ENCODE measurements around the gene IGF1. TPM values are rescaled to one million over a fixed set of nuclear protein-coding genes. Genes with fewer than 3 reads are reported as not detected.
"Not testable (repeated sequence)": the region's sequence is repeated elsewhere in the genome, so short reads cannot be mapped to it uniquely, and the experiment has no call there.

The IGF1 gene
- polyA plus RNA-seq, 1 donor from 2014 or later = 5.1 TPM

DNA sequence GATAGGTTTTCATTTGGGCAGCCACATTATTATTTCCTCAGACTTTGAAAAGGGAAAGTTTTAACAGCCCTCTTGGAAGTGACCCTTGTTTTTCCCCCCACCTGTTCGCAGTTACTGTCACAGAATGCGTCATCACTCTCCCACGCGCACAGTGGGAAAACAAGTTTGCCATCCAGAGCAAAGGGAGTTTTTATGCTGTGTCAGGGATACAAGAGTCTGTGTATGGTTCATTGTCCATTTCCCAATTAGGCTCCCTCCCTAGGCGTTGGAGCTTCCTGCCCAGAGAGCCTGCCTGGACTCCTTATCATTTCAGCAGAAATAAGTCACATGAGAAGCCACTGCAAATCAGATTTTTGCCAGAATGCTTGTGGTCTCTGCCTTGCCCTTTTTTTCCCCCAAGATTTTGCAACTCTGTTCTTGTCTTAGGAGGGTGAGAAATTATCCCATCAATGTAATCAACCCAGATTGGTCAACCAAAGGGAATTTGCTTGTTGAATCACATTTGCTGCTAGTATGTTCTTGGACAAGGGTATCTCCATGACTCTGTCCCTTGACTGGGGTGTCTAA lies 104.1 kb downstream of the IGF1 start:
- Mint-ChIP-seq H3K36me3 (peaks cover 5% of the 10 kb centered on the region), H3K27me3 (peaks cover 1% of the 10 kb centered on the region), H3K27ac (no peak overlapping the region), H3K4me1 (peaks cover 0 to 3% (median 0%) of the 10 kb centered on the region in 3 donors), H3K9me3 (peaks cover 0 to under 1% (median 0%) of the 10 kb centered on the region in 3 donors), H3K4me3 (no peak overlapping the region)

GRCh38 chr12:102374190-102374589 lies 106.2 kb downstream of the IGF1 start:
- Mint-ChIP-seq H3K4me3 (no peak overlapping the region), H3K4me1 (peaks cover 0 to 3% (median 0%) of the 10 kb centered on the region in 3 donors), H3K36me3 (peaks cover 5% of the 10 kb centered on the region), H3K27ac (no peak overlapping the region), H3K27me3 (no peaks in the 10 kb centered on the region), H3K9me3 (peaks cover 0 to 5% (median 0%) of the 10 kb centered on the region in 3 donors)

GRCh38 chr12:102372087-102372486 lies 108.3 kb downstream of the IGF1 start:
- Mint-ChIP-seq H3K27me3 (peaks cover 5% of the 10 kb centered on the region), H3K4me3 (no peak overlapping the region), H3K27ac (no peak overlapping the region), H3K9me3 (peaks cover 3 to 9% (median 9%) of the 10 kb centered on the region in 3 donors), H3K36me3 (no peaks in the 10 kb centered on the region), H3K4me1 (peaks cover 0 to 3% (median 0%) of the 10 kb centered on the region in 3 donors)

DNA sequence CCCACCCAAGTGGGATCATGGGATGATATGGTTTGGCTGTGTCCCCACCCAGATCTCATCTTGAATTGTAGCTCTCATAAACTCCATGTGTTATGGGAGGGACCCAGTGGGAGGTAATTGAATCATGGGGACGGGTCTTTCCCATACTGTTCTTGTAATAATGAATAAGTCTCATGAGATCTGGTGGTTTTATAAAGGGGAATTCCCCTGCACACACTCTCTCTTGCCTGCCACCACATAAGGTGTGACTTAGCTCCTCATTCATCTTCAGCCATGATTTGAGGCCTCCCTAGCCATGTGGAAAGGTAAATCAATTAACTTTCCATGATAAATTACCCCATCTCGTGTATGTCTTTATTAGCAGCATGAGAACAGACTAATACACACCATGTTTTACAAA lies 109.2 kb downstream of the IGF1 start:
- Mint-ChIP-seq H3K27me3 (peaks cover 5% of the 10 kb centered on the region), H3K4me3 (no peak overlapping the region), H3K9me3 (peaks cover 3 to 9% (median 9%) of the 10 kb centered on the region in 3 donors), H3K4me1 (peaks cover 0 to 3% (median 3%) of the 10 kb centered on the region in 3 donors), H3K36me3 (no peaks in the 10 kb centered on the region), H3K27ac (no peak overlapping the region)

DNA sequence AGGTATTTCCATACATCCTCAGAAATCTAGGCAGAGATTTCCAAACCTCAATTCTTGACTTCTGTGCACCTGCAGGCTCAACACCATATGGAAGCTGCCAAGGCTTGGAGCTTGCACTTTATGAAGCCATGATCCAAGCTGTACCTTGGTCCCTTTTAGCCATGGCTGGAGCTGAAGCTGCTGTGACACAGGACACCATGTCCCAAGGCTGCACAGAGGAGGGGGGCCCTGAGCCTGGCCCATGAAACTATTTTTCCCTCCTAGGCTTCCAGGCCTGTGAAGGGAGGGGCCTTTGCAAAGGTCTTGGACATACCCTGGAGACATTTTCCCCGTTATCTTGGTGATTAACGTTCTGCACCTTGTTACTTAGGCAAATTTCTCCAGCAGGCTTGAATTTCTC lies 110.5 kb downstream of the IGF1 start:
- H3K9me3 Mint-ChIP-seq = peaks cover 3 to 9% (median 9%) of the 10 kb centered on the region in 3 donors
- no peaks in the 10 kb centered on the region for H3K36me3 Mint-ChIP-seq
- peaks cover 5% of the 10 kb centered on the region for H3K27me3 Mint-ChIP-seq
- no peak overlapping the region for H3K27ac Mint-ChIP-seq
- H3K4me1 Mint-ChIP-seq = peaks cover 0 to 3% (median 3%) of the 10 kb centered on the region in 3 donors
- no peak overlapping the region for H3K4me3 Mint-ChIP-seq

DNA sequence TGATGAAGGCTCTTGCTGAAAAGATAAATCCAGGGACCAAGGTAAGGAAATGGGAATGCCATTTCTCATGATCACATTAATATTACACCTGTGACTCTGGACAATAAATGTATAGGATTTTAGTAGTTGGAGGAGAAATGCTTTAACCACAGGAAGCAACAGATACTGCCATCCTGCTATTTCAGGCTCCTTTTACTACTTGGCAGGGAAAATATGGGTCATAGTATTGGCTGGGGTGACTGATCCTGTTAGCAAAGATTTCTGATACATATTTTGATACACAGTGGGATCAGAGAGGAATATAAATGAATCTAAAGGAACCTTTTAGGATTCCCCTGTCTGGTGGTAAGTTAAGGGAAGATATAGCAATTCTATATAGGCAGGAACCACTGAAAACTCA lies 115.0 kb downstream of the IGF1 start:
- Mint-ChIP-seq H3K4me3 (no peak overlapping the region), H3K36me3 (no peaks in the 10 kb centered on the region), H3K9me3 (peaks cover 3 to 16% (median 5%) of the 10 kb centered on the region in 3 donors), H3K27ac (no peak overlapping the region), H3K4me1 (peaks cover 0 to 3% (median 0%) of the 10 kb centered on the region in 3 donors), H3K27me3 (peaks cover 5% of the 10 kb centered on the region)

- Mint-ChIP-seq H3K9me3 (peaks cover 3 to 16% (median 4%) of the 10 kb centered on the region in 3 donors), H3K36me3 (no peaks in the 10 kb centered on the region), H3K4me3 (no peak overlapping the region), H3K27ac (no peak overlapping the region), H3K4me1 (peaks cover 0 to 3% (median 0%) of the 10 kb centered on the region in 3 donors), H3K27me3 (peaks cover 5% of the 10 kb centered on the region)
These were observed 115.7 kb downstream of the IGF1 start for GRCh38 chr12:102364709-102365108.

DNA sequence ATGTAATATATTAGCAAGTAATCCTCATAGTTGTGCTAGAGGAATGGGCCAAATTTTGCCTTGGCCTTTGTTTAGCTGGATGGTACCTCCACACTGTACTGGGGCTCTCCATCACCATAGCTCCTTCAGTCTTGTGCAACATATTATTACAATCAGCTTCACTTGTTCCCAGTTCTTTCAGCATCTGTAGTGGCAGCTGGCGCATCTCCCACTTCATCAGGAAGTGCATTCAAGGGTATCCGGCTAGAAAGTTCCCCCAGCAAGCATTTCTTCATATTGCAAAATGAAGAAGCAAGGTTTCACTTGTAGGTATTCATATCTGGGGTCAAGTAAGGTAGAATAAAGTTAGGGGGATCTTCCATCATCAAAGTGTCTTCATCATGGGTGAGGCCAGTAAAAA lies 123.7 kb downstream of the IGF1 start:
- Mint-ChIP-seq H3K27me3 (no peaks in the 10 kb centered on the region), H3K36me3 (peaks cover 6% of the 10 kb centered on the region), H3K9me3 (peaks cover 9 to 13% (median 12%) of the 10 kb centered on the region in 3 donors), H3K27ac (no peak overlapping the region), H3K4me3 (no peak overlapping the region), H3K4me1 (no peaks in the 10 kb centered on the region)

DNA sequence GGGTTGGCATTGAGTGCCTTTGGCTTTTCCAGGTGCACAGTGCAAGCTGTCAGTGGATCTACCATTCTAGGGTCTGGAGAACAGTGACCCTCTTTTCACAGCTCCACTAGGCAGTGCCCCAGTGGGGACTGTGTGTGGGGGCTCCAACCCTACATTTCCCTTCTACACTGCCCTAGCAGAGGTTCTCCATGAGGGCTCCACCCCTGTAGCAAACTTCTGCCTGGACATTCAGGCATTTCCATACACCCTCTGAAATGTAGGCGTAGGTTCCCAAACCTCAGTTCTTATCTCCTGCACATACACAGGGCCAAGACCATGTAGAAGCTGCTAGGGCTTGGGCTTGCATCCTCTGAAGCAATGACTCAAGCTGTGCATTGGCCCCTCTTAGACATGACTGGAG lies 126.1 kb downstream of the IGF1 start:
- H3K36me3 Mint-ChIP-seq, H3K27ac Mint-ChIP-seq, H3K4me3 Mint-ChIP-seq, H3K27me3 Mint-ChIP-seq, H3K4me1 Mint-ChIP-seq: not testable (repeated sequence)
- H3K9me3 Mint-ChIP-seq = peaks cover 9 to 13% (median 12%) of the 10 kb centered on the region in 3 donors

DNA sequence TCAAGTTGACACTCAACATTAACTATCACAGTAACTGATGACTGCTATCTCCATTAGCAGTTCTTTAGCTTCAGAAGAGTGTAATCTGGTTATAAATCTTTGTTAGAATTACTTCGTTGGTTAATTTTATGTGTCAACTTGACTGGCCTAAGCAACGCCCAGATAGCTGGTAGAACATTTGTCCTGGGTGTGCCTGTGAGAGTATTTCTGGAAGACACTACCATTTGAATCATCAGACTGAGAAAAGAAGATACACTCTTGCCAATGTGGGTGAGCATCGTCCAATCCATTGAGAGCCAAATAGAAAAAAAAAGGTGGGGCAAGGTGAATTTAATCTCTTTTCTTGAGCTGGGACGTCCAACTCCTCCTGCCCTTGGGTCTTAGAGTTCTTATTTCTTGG lies 129.0 kb downstream of the IGF1 start:
- peaks cover 10 to 12% (median 11%) of the 10 kb centered on the region in 3 donors for H3K9me3 Mint-ChIP-seq
- H3K4me1 Mint-ChIP-seq = no peaks in the 10 kb centered on the region
- H3K36me3 Mint-ChIP-seq = peaks cover 6% of the 10 kb centered on the region
- no peak overlapping the region for H3K4me3 Mint-ChIP-seq
- peaks cover 2% of the 10 kb centered on the region for H3K27me3 Mint-ChIP-seq
- peak overlapping the region in 1 of 3 donors; percentile 25 for H3K27ac Mint-ChIP-seq

GRCh38 chr12:102350070-102350469 lies 130.3 kb downstream of the IGF1 start:
- Mint-ChIP-seq H3K36me3 (peaks cover 6% of the 10 kb centered on the region), H3K27ac (no peak overlapping the region), H3K4me1 (no peaks in the 10 kb centered on the region), H3K4me3 (no peak overlapping the region), H3K9me3 (peaks cover 6 to 13% (median 8%) of the 10 kb centered on the region in 3 donors), H3K27me3 (peaks cover 2% of the 10 kb centered on the region)

DNA sequence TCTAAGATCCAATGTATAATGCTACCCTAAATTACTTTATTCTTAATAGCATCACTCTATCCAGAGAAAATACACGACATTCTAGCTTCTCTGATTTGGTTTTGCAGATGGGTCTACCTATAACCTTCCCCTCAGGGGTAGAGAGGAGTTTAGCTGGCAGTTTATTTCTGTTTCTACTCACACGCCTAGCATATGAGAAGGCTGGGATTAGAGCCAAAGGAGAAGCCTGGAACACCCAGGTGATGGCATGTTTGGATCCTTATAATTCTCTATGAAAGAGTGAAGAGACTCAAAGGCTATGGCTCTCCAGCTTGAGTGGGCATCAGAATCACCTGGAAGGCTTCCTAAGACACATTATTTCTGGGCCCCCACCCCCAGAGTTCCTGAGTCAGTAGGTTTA lies 131.3 kb downstream of the IGF1 start:
- Mint-ChIP-seq H3K27ac (no peak overlapping the region), H3K4me1 (no peaks in the 10 kb centered on the region), H3K36me3 (peaks cover 6% of the 10 kb centered on the region), H3K9me3 (peaks cover 6 to 14% (median 6%) of the 10 kb centered on the region in 3 donors), H3K4me3 (no peak overlapping the region), H3K27me3 (peaks cover 2% of the 10 kb centered on the region)

GRCh38 chr12:102347811-102348210 lies 132.6 kb downstream of the IGF1 start:
- Mint-ChIP-seq H3K27ac (no peak overlapping the region), H3K4me1 (no peaks in the 10 kb centered on the region), H3K27me3 (peaks cover 2% of the 10 kb centered on the region), H3K4me3 (no peak overlapping the region), H3K36me3 (peaks cover 8% of the 10 kb centered on the region), H3K9me3 (peaks cover 5 to 14% (median 6%) of the 10 kb centered on the region in 3 donors)
